IPS-18c (cell line): ENCODE results near the gene COL6A3.

Experiments used
- H3K4me3 ChIP-seq: 2 replicates; pipeline ENCODE4 v1.7.0; 2013; ENCODE audit warnings: low read depth, mild to moderate bottlenecking, low read length, moderate library complexity; ENCODE audit not compliant: insufficient read depth
- H3K9me3 ChIP-seq: one replicate; pipeline ENCODE4 v1.6.1; 2013; ENCODE audit warnings: mild to moderate bottlenecking, low read length, moderate library complexity; ENCODE audit not compliant: control insufficient read depth, insufficient read depth

The COL6A3 gene

DNA sequence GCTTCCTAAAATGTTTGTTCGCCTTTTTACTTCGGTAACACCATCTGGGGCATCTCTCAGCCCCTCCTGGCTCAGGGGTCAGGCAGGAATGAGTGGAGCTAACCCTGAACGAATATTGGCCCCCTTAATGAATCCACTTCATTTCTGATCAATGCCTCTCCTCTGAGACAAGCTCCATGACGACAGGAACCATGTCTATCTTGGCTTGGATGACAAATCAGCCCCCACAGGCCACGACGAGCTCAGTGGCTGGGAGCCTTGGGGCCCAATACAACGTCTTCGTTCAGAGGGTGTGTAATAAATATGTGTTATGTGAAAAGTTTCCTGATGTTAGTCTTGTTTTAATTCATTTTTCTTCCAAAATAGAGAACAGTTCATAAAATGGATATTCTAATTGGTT lies 133.0 kb downstream of the COL6A3 start:
- no peaks in the 10 kb centered on the region for H3K9me3 ChIP-seq
- H3K4me3 ChIP-seq, result no peak overlapping the region

DNA sequence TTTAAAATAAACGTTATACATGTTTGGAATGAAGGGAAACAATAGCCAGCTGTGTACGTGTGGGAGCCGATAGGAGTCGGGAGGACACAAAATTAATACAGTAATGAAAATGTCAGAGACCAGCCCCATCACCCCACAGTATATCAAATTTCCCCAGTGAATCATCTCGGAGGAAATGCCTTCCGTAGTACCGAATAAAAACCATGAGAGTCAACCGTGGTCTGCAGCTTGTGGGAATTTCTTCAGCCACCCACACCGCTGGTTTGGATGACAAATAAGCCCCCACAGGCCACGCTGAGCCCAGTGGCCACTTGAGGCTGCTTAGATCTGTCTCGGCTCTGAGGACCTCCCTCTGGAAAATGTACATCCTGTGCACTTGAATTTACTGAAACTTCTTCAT lies 133.7 kb downstream of the COL6A3 start:
- no peaks in the 10 kb centered on the region for H3K9me3 ChIP-seq
- H3K4me3 ChIP-seq, result no peak overlapping the region

DNA sequence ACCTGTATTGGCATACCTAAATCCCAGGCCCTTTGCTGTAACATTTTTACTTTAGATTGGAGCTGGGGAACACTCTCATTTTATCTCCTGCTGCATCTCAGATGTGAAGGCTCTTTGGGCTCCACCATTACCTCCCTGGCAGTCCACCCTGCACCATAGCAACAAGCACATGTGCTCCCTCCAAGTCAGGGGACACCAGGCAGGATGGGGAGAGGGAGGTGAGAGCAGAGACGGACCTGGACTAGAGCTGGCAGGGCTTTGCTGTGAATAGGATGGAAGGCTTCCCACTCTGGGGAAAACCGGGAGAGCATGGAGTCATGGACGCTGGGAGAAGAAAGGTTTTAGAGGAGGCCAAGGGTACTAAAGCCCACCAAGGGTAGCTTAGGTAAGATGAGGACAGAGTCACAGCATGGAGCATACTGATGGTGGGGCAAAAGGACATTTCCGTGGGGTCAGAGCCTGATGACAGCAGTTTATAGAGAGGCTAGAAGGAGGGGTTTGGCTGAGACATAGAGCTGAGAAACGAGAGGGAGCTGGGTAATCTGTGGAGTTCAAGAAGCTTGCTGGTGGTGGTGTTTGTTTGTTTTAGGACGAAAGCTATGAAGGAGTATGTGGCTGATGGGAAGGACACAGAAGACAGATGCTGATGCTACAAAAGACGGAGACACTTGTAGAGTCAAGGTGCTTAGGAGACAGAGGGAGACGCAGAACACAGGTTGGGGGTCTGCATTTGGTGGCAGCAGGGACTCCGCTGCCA lies 134.8 kb downstream of the COL6A3 start:
- Histone ChIP-seq H3K9me3 (no peaks in the 10 kb centered on the region), H3K4me3 (no peak overlapping the region)

DNA sequence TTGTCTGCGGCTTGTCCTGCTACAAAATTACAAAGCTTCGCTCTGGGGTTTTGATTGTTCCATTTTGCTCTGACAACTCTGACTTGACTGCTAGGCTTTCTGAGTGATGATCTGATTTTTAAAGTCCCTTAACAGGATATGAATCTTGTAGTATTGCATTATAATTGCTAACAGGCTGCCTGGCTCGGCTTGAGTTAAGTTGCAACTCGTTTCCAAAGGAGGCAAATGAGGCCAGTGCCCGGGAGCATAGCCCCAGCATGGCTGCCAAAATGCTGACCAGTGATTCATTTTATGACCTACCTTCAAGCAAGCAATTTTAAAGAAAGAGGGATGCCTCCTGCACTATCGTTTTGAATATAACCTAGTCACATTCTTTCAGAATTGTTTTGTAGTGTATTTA lies 135.4 kb downstream of the COL6A3 start:
- Histone ChIP-seq H3K9me3 (no peaks in the 10 kb centered on the region), H3K4me3 (no peak overlapping the region)

- H3K4me3 ChIP-seq, result no peak overlapping the region
- H3K9me3 ChIP-seq, result no peaks in the 10 kb centered on the region
Observed at GRCh38 chr2:237276716-237277490, 137.1 kb downstream of the COL6A3 start.
